Memory B cell (primary cell): Measurements from ENCODE around the gene ATP13A4.
A peak's percentile ranks its signal among the peaks of the same experiment; 100 is the strongest.

Experiments
- ATAC-seq: fragments of 150-1000 bp; cut with Tn5 transposase; 2 replicates; pipeline ENCODE4 v1.10.0; 2021; ENCODE audit warnings: low read depth, mild to moderate bottlenecking, moderate library complexity
- DNase-seq, 2 donors: peaks; one replicate each; pipeline ENCODE4 v3.0.0; 2022; ENCODE audit warnings: low spot score in 2 of 2
- H3K27ac Mint-ChIP-seq: one replicate; pipeline ENCODE4 v1.8.0; 2022; ENCODE audit warnings: mild to moderate bottlenecking, moderate library complexity, mixed read lengths
- H3K27me3 Mint-ChIP-seq: one replicate; pipeline ENCODE4 v1.8.0; 2022; ENCODE audit warnings: mixed read lengths
- H3K36me3 Mint-ChIP-seq: one replicate; pipeline ENCODE4 v1.8.0; 2022; ENCODE audit warnings: mild to moderate bottlenecking, mixed read lengths
- H3K4me1 Mint-ChIP-seq: one replicate; pipeline ENCODE4 v1.8.0; 2022; ENCODE audit warnings: mixed read lengths
- H3K4me3 Mint-ChIP-seq: one replicate; pipeline ENCODE4 v1.8.0; 2022; ENCODE audit warnings: mild to moderate bottlenecking, moderate library complexity, mixed read lengths
- H3K9me3 Mint-ChIP-seq: one replicate; pipeline ENCODE4 v1.8.0; 2022; ENCODE audit warnings: mixed read lengths

ATP13A4 gene

GRCh38 chr3:193573403-193574191, 18.9 kb upstream of the ATP13A4 start:
- H3K4me3 Mint-ChIP-seq: no peak overlapping the region
- no peaks in the 10 kb centered on the region for H3K9me3 Mint-ChIP-seq
- no peak for DNase-seq
- H3K36me3 Mint-ChIP-seq: peaks cover under 1% of the 10 kb centered on the region
- no peaks in the 10 kb centered on the region for H3K27me3 Mint-ChIP-seq
- peaks cover 2% of the 10 kb centered on the region for H3K4me1 Mint-ChIP-seq
- ATAC-seq: no peak
- peak overlapping the region; percentile 7 for H3K27ac Mint-ChIP-seq

DNA sequence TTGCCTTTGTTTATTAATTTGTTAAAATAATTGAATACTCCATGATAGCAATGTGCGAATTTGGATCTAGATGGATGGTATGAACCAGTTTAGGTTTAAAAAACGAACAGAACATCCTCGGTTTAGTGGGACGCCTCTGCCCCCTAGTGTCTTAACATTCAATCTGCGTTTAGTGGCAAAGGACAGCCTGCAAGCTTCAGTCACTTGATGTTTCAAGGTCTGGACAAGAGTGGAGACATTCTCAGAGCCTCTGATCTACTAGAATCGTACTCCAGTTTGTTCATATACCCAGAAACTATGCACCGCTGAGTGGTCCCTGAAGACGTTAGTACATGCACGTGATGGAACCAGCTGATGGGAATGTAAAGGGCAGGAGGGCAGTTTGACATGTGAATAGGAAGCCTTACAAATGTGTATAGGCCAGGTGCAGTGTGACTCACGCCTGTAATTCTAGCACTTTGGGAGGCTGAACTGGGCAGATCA, 17.8 kb upstream of the ATP13A4 start:
- DNase-seq: peak in 1 of 2 donors; percentile 38
- H3K4me1 Mint-ChIP-seq: peaks cover 2% of the 10 kb centered on the region
- no peak overlapping the region for H3K4me3 Mint-ChIP-seq
- H3K27ac Mint-ChIP-seq: no peak overlapping the region
- no peaks in the 10 kb centered on the region for H3K9me3 Mint-ChIP-seq
- H3K36me3 Mint-ChIP-seq: no peaks in the 10 kb centered on the region
- peak; percentile 48 for ATAC-seq
- H3K27me3 Mint-ChIP-seq: no peaks in the 10 kb centered on the region

DNA sequence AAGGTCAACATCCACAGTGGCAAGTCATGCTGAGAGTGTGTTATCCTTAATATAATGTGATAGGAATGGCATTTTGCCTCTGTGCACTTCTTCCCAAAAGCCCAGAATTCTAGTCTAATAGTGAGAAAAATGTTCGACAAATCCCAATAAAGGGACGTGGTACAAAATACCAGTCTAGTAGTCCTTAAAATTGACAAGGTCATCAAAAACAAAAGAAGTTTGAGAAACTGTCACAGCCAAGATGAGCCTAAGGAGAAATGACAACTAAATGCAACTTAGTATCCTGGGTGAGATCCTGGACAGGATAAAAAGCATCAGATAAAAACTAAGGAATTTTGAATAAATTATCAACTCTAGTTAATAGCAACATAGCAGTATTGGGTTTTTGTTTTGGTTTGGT, 14.4 kb upstream of the ATP13A4 start:
- H3K9me3 Mint-ChIP-seq: no peaks in the 10 kb centered on the region
- no peak for ATAC-seq
- peaks cover 2% of the 10 kb centered on the region for H3K4me1 Mint-ChIP-seq
- no peaks in the 10 kb centered on the region for H3K36me3 Mint-ChIP-seq
- no peak for DNase-seq
- H3K4me3 Mint-ChIP-seq: no peak overlapping the region
- H3K27me3 Mint-ChIP-seq: no peaks in the 10 kb centered on the region
- no peak overlapping the region for H3K27ac Mint-ChIP-seq

DNA sequence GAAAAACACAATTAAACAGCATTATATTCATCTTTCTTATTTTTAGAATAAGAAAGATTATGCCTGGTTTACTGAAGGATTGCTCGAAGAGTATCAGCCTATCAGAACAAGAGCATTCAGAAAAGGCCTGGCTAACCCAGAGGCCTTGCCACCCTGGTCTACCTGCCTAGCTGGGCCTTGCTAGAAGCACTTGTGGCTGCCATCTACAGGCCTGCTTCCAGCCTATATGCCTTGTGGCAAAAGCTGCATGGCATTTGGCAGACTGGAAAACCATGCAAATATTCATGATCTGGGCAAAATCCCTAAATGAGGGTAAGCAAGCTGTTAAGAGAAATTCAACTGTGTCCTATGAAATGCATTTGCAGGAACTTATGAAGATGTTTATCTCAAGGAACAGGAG, 9.3 kb upstream of the ATP13A4 start:
- Mint-ChIP-seq H3K4me3 (no peak overlapping the region), H3K4me1 (no peaks in the 10 kb centered on the region), H3K27me3 (no peaks in the 10 kb centered on the region), H3K36me3 (no peaks in the 10 kb centered on the region), H3K27ac (no peak overlapping the region), H3K9me3 (no peaks in the 10 kb centered on the region)
- DNase-seq (no peak), ATAC-seq (no peak)

GRCh38 chr3:193563426-193563825, 8.7 kb upstream of the ATP13A4 start:
- Mint-ChIP-seq H3K9me3 (no peaks in the 10 kb centered on the region), H3K27ac (no peak overlapping the region), H3K4me3 (no peak overlapping the region), H3K36me3 (no peaks in the 10 kb centered on the region), H3K4me1 (no peaks in the 10 kb centered on the region), H3K27me3 (no peaks in the 10 kb centered on the region)
- no peak for ATAC-seq
- no peak for DNase-seq

DNA sequence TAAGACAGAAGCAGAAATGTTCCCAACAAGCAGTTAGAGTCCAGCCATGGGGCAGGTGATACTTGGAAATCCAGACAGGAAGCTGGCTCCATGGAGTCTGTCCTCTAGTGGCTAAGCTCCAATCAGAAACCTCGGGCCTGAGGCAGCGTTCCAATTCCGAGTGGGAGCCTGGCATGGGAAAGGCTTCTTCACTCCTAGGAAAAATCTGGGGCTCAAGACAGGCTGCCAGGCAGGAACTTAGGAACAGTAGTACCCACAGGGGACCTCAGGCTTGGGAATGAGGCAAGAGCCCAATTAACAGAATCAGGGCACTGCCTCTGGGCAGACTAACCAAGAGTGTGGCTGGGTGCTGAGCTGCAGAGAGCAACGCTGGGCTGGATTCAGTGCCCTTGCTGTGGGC, 6.2 kb upstream of the ATP13A4 start:
- H3K9me3 Mint-ChIP-seq: no peaks in the 10 kb centered on the region
- H3K4me3 Mint-ChIP-seq: no peak overlapping the region
- no peaks in the 10 kb centered on the region for H3K36me3 Mint-ChIP-seq
- H3K27ac Mint-ChIP-seq: no peak overlapping the region
- peaks cover 2% of the 10 kb centered on the region for H3K27me3 Mint-ChIP-seq
- DNase-seq (no peak), ATAC-seq (no peak)
- H3K4me1 Mint-ChIP-seq: no peaks in the 10 kb centered on the region

DNA sequence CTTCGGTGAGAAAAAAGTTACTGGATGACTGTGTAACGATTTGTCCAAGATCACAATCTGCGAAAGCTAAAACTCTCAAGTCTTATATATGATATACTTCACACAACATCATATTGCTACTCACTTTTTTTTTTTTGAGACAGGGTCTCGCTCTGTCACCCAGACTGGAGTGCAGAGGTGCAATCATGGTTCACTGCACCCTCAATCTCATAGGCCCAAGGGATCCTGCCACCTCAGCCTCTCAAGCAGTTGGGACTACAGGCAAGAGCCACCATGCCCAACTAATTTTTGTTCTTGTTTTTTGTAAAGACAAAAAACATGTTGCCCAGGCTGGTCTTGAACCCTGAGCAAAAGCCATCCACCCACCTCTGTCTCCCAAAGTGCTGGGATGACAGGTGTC, 5.4 kb upstream of the ATP13A4 start:
- H3K9me3 Mint-ChIP-seq: no peaks in the 10 kb centered on the region
- H3K27me3 Mint-ChIP-seq: peaks cover 2% of the 10 kb centered on the region
- H3K27ac Mint-ChIP-seq: no peak overlapping the region
- ATAC-seq (no peak), DNase-seq (no peak)
- no peaks in the 10 kb centered on the region for H3K4me1 Mint-ChIP-seq
- H3K4me3 Mint-ChIP-seq: no peak overlapping the region
- no peaks in the 10 kb centered on the region for H3K36me3 Mint-ChIP-seq

DNA sequence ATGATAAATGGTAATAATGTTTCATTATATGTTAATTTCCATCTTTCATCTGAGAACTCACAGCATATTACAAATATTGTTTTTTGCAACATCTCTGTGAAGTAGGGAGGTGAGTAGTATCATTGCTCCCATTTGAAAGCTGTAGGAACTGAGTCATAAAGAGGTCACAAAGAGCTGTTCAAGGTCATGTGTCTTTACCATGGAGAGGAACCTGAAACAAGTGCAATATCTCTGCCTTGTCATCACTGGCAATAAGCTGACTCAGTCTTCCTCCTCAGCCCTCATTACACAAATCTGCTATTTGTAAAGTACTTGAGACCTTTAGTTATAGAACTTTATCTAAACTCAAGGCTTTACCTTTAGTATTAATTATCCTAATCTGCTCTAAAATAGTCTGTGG, 4.4 kb upstream of the ATP13A4 start:
- no peak for ATAC-seq
- Mint-ChIP-seq H3K4me1 (no peaks in the 10 kb centered on the region), H3K4me3 (no peak overlapping the region), H3K27me3 (peaks cover 6% of the 10 kb centered on the region), H3K36me3 (no peaks in the 10 kb centered on the region), H3K27ac (no peak overlapping the region), H3K9me3 (no peaks in the 10 kb centered on the region)
- DNase-seq: no peak

GRCh38 chr3:193556841-193557240, 2.1 kb upstream of the ATP13A4 start:
- Mint-ChIP-seq H3K4me1 (no peaks in the 10 kb centered on the region), H3K4me3 (no peak overlapping the region), H3K36me3 (no peaks in the 10 kb centered on the region), H3K27me3 (peaks cover 6% of the 10 kb centered on the region), H3K27ac (no peak overlapping the region), H3K9me3 (no peaks in the 10 kb centered on the region)
- DNase-seq: no peak
- no peak for ATAC-seq

DNA sequence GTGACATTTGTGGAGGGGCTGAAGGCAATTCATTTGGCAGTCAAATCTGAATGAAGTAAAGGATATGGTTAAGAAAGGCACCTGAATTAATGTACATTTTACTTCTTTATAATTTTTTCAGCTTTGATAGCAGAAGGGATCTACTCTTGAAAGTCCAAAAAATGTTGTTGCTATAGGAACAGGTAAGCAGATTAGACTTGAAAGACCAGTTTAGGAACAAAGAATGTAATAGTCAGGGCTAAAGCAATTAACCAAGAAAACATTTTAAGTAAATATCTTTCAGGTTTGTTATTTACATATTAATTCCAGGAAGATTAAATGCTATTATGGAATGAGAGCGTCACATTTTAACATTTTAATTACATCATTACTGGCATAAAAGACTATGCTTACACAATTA, 1.1 kb downstream of the ATP13A4 start:
- no peaks in the 10 kb centered on the region for H3K36me3 Mint-ChIP-seq
- no peaks in the 10 kb centered on the region for H3K9me3 Mint-ChIP-seq
- no peaks in the 10 kb centered on the region for H3K4me1 Mint-ChIP-seq
- DNase-seq (no peak), ATAC-seq (no peak)
- peaks cover 6% of the 10 kb centered on the region for H3K27me3 Mint-ChIP-seq
- no peak overlapping the region for H3K27ac Mint-ChIP-seq
- no peak overlapping the region for H3K4me3 Mint-ChIP-seq

- no peaks in the 10 kb centered on the region for H3K4me1 Mint-ChIP-seq
- no peak for DNase-seq
- peaks cover 6% of the 10 kb centered on the region for H3K27me3 Mint-ChIP-seq
- no peak overlapping the region for H3K27ac Mint-ChIP-seq
- no peaks in the 10 kb centered on the region for H3K36me3 Mint-ChIP-seq
- no peak for ATAC-seq
- H3K4me3 Mint-ChIP-seq: no peak overlapping the region
- H3K9me3 Mint-ChIP-seq: no peaks in the 10 kb centered on the region
Observed at GRCh38 chr3:193552923-193553322, 1.8 kb downstream of the ATP13A4 start.

GRCh38 chr3:193548406-193548805, 6.3 kb downstream of the ATP13A4 start:
- ATAC-seq: no peak
- Mint-ChIP-seq H3K4me3 (no peak overlapping the region), H3K9me3 (peaks cover 7% of the 10 kb centered on the region), H3K4me1 (no peaks in the 10 kb centered on the region), H3K36me3 (peaks cover 7% of the 10 kb centered on the region), H3K27ac (no peak overlapping the region), H3K27me3 (no peaks in the 10 kb centered on the region)
- DNase-seq: no peak

- ATAC-seq (no peak), DNase-seq (no peak)
- H3K36me3 Mint-ChIP-seq: peaks cover 7% of the 10 kb centered on the region
- peaks cover 8% of the 10 kb centered on the region for H3K9me3 Mint-ChIP-seq
- no peaks in the 10 kb centered on the region for H3K27me3 Mint-ChIP-seq
- no peak overlapping the region for H3K27ac Mint-ChIP-seq
- no peaks in the 10 kb centered on the region for H3K4me1 Mint-ChIP-seq
- H3K4me3 Mint-ChIP-seq: no peak overlapping the region
Observed at GRCh38 chr3:193546129-193546528, 8.6 kb downstream of the ATP13A4 start.

GRCh38 chr3:193545304-193545703, 9.4 kb downstream of the ATP13A4 start:
- H3K4me1 Mint-ChIP-seq: no peaks in the 10 kb centered on the region
- no peak overlapping the region for H3K27ac Mint-ChIP-seq
- DNase-seq (no peak), ATAC-seq (no peak)
- H3K27me3 Mint-ChIP-seq: no peaks in the 10 kb centered on the region
- peaks cover 8% of the 10 kb centered on the region for H3K9me3 Mint-ChIP-seq
- H3K36me3 Mint-ChIP-seq: peaks cover 7% of the 10 kb centered on the region
- H3K4me3 Mint-ChIP-seq: no peak overlapping the region

DNA sequence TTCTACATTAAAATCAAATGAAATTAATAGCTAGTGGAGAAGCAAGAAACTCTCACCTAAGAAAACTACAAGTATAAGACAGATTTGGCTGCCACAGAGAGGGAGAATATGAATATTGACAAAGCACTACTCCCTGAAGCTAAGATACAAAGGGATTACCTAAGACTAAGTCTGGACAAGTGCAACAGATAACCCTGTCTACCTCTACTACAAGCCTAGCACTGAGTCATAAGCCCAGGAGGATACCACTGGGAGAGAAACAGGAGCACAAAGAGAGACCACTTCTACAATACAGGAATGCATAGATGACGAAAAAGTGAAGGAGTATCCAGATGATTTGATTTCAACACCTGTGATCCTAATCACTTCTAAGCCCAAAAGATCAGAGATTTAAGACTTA, 10.4 kb downstream of the ATP13A4 start:
- Mint-ChIP-seq H3K4me1 (no peaks in the 10 kb centered on the region), H3K27me3 (no peaks in the 10 kb centered on the region), H3K9me3 (peaks cover 8% of the 10 kb centered on the region), H3K36me3 (peaks cover 7% of the 10 kb centered on the region), H3K4me3 (no peak overlapping the region), H3K27ac (no peak overlapping the region)
- no peak for ATAC-seq
- DNase-seq: no peak
